PC-9 (cell line): ENCODE data around the gene GIGYF1. TPM values are rescaled to one million over a fixed set of nuclear protein-coding genes. Genes with fewer than 3 reads are reported as not detected.

Experiments
- BruUV-seq: library from RNA; stranded (reverse); fragments of 400-500 nt; replicated peaks from 2 replicates; lab custom pipeline; 2021; lab: Mats Ljungman, UMichigan
- CTCF ChIA-PET: fragments of 300-600 bp; sonication (Branson Sonifier 250); formaldehyde crosslinking; loops from one replicate; lab custom pipeline; 2022; ENCODE audit warnings: antibody characterized with exemption; lab: Charles Lee
- POLR2A ChIA-PET: fragments of 300-600 bp; sonication (Branson Sonifier 250); formaldehyde crosslinking; loops from one replicate; lab custom pipeline; 2022; ENCODE audit warnings: antibody characterized with exemption; ENCODE audit not compliant: unreplicated experiment; lab: Charles Lee
- DNase-seq, 2 experiments: peaks; one replicate each; pipeline versions ENCODE4 v3.0.0 to v3.0.0-alpha.2; 2015 to 2022; ENCODE audit warnings: mixed read lengths in 1 of 2
- H2AFZ ChIP-seq: fragments of 200-600 bp; sonication (generic); 2 replicates; pipeline ENCODE4 v1.8.1; 2017; ENCODE audit warnings: antibody characterized with exemption
- H3F3A ChIP-seq: fragments of 200-600 bp; sonication (generic); 2 replicates; pipeline ENCODE4 v1.8.1; 2017; ENCODE audit warnings: antibody characterized with exemption, mild to moderate bottlenecking, low read depth; ENCODE audit not compliant: insufficient read depth
- H3K27ac ChIP-seq: fragments of 200-600 bp; sonication (generic); 2 replicates; pipeline ENCODE4 v1.6.1; 2016; ENCODE audit warnings: mixed run types
- H3K27me3 ChIP-seq: fragments of 200-600 bp; sonication (generic); 2 replicates; pipeline ENCODE4 v1.6.1; 2016; ENCODE audit warnings: low read depth, mixed run types; ENCODE audit not compliant: insufficient read depth
- H3K36me3 ChIP-seq: fragments of 200-600 bp; sonication (generic); 2 replicates; pipeline ENCODE4 v1.6.1; 2016; ENCODE audit warnings: low read depth, mixed run types
- H3K4me1 ChIP-seq: fragments of 200-600 bp; sonication (generic); replicated peaks from 2 replicates; pipeline ENCODE4 v1.6.1; 2016; ENCODE audit warnings: mixed run types; ENCODE audit not compliant: insufficient read depth
- H3K4me2 ChIP-seq: fragments of 200-600 bp; sonication (generic); 2 replicates; pipeline ENCODE4 v1.6.1; 2017; ENCODE audit warnings: mixed run types
- H3K4me3 ChIP-seq: fragments of 200-600 bp; sonication (generic); 2 replicates; pipeline ENCODE4 v1.6.1; 2016; ENCODE audit warnings: mixed run types
- H3K79me2 ChIP-seq: fragments of 200-600 bp; sonication (generic); 2 replicates; pipeline ENCODE4 v1.6.1; 2017; ENCODE audit warnings: low read depth, mixed run types
- H3K9me2 ChIP-seq: fragments of 200-600 bp; sonication (generic); 2 replicates; pipeline ENCODE4 v1.8.1; 2017; ENCODE audit warnings: mild to moderate bottlenecking; ENCODE audit not compliant: insufficient read depth
- H3K9me3 ChIP-seq: fragments of 200-600 bp; sonication (generic); 2 replicates; pipeline ENCODE4 v1.8.1; 2016; ENCODE audit warnings: low read depth; ENCODE audit not compliant: insufficient read depth
- H4K20me1 ChIP-seq: fragments of 200-600 bp; sonication (generic); 2 replicates; pipeline ENCODE4 v1.8.1; 2017; ENCODE audit not compliant: insufficient read depth
- EZH2 ChIP-seq: fragments of 200-600 bp; sonication (generic); IDR thresholded peaks from 2 replicates; pipeline ENCODE4 v1.8.0; 2017; ENCODE audit warnings: antibody characterized with exemption, low read depth
- intact Hi-C: fragments of 100-400 bp; cut with micrococcal nuclease; formaldehyde crosslinking; loops from one replicate; pipeline ENCODE4 v1.10.0; 2022; ENCODE audit not compliant: unreplicated experiment
- total RNA-seq: library from RNA; stranded (reverse); gene quantifications from 2 replicates; pipeline ENCODE4 v1.2.3, GENCODE V29; 2021
- TF ChIP-seq, protein P1 (sequence below): fragments of 200-600 bp; sonication (generic); conservative IDR thresholded peaks from 2 replicates; pipeline ENCODE4 v1.6.1; 2017; ENCODE audit warnings: mixed run types, antibody characterized with exemption, mild to moderate bottlenecking, moderate library complexity

The GIGYF1 gene
- total RNA-seq, 1 experiment from 2014 or later, result 55.1 TPM

DNA sequence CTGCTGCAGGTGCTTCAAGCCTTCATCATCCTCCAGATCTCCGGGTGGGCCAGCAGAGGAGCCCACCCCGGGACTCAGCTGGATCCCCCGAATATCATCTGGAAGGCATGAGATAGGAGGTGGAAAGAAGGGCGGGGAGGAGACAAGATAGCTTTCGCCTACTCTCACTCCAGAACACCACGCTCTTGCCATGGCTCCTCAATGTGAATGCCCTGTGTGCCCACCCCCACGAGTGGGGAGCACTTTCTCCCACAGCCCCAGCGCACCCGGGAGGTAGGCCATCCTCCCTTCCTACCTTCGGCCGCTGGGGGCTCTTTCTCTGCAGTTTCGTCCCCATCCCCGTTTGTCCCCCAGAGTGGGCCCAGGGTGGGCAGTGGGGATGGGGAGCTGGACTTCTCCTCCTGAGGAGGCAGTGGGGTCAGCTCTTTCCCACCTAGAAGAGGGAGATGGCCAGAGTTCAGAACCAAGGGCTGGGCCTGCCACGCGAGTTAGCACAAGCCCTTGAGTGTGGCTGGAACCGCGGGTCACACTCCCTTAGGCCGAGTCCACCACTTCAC lies 8.9 kb downstream of the GIGYF1 start:
- Histone ChIP-seq H3K36me3 (no peaks in the 10 kb centered on the region), H3K27ac (no peak overlapping the region), H3K4me3 (no peak overlapping the region), H3K4me2 (no peak overlapping the region), H3K4me1 (no peaks in the 10 kb centered on the region), H4K20me1 (peaks cover 31% of the 10 kb centered on the region), H3K9me3 (no peaks in the 10 kb centered on the region), H3K27me3 (no peaks in the 10 kb centered on the region), H3K79me2 (peaks cover 19% of the 10 kb centered on the region), H3F3A (peaks cover 14% of the 10 kb centered on the region; the same call in 1 of the 2 replicates), H2AFZ (no peak overlapping the region), H3K9me2 (no peaks in the 10 kb centered on the region)
- BruUV-seq, result no TSS peak
- TF ChIP-seq, protein P1, sequence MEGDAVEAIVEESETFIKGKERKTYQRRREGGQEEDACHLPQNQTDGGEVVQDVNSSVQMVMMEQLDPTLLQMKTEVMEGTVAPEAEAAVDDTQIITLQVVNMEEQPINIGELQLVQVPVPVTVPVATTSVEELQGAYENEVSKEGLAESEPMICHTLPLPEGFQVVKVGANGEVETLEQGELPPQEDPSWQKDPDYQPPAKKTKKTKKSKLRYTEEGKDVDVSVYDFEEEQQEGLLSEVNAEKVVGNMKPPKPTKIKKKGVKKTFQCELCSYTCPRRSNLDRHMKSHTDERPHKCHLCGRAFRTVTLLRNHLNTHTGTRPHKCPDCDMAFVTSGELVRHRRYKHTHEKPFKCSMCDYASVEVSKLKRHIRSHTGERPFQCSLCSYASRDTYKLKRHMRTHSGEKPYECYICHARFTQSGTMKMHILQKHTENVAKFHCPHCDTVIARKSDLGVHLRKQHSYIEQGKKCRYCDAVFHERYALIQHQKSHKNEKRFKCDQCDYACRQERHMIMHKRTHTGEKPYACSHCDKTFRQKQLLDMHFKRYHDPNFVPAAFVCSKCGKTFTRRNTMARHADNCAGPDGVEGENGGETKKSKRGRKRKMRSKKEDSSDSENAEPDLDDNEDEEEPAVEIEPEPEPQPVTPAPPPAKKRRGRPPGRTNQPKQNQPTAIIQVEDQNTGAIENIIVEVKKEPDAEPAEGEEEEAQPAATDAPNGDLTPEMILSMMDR, result no peak
- TF ChIP-seq EZH2, result no peak
- no peak for DNase-seq
- intact Hi-C loops, result no loop called here
- ChIA-PET POLR2A (interaction anchor here (0.7 kb wide), 1 partner anchor 117 kb away, joined by 6 read pairs; no protein-coding TSS in a partner anchor), CTCF (no interaction called here)

DNA sequence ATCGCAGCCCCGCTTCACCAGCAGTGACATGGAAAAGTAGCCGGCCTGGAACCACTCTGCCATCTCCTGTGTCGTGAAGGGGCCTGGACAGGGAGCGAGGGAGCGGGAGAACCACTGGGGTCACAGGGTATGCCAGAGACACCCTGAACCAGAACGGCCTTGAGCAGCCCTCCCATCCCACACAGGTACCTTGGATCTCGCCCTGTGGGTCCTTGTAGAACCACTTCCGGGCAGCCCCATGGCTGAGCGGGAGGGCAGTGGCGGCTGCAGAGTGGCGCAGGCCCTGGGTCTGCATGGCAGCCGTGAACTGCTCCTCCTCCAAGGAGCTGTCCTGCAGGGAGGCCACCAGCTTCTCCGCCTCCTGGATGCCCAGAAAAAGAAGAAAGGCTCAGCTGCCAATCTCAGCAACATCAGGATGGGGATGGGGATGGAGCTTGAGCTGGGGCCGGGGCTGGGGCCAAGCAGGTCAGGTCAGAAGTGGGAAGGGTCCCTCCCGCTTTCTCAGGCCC lies 9.5 kb downstream of the GIGYF1 start:
- no peak for DNase-seq
- intact Hi-C loops, result no loop called here
- Histone ChIP-seq H3K9me2 (no peaks in the 10 kb centered on the region), H3F3A (peaks cover 19% of the 10 kb centered on the region; the same call in 1 of the 2 replicates), H3K27me3 (no peaks in the 10 kb centered on the region), H3K36me3 (no peaks in the 10 kb centered on the region), H3K4me2 (no peak overlapping the region), H3K4me1 (no peaks in the 10 kb centered on the region), H3K4me3 (no peak overlapping the region), H2AFZ (no peak overlapping the region), H4K20me1 (peaks cover 27% of the 10 kb centered on the region; the same call in 1 of the 2 replicates), H3K27ac (no peak overlapping the region), H3K79me2 (peaks cover 14% of the 10 kb centered on the region), H3K9me3 (no peaks in the 10 kb centered on the region)
- TF ChIP-seq, protein P1, result no peak
- no peak for TF ChIP-seq EZH2
- BruUV-seq, result no TSS peak
- CTCF ChIA-PET, result no interaction called here
- POLR2A ChIA-PET, result interaction anchor here (0.5 to 0.7 kb wide), 2 partner anchors 117 to 139 kb away, joined by 4 to 6 read pairs; no protein-coding TSS in a partner anchor

DNA sequence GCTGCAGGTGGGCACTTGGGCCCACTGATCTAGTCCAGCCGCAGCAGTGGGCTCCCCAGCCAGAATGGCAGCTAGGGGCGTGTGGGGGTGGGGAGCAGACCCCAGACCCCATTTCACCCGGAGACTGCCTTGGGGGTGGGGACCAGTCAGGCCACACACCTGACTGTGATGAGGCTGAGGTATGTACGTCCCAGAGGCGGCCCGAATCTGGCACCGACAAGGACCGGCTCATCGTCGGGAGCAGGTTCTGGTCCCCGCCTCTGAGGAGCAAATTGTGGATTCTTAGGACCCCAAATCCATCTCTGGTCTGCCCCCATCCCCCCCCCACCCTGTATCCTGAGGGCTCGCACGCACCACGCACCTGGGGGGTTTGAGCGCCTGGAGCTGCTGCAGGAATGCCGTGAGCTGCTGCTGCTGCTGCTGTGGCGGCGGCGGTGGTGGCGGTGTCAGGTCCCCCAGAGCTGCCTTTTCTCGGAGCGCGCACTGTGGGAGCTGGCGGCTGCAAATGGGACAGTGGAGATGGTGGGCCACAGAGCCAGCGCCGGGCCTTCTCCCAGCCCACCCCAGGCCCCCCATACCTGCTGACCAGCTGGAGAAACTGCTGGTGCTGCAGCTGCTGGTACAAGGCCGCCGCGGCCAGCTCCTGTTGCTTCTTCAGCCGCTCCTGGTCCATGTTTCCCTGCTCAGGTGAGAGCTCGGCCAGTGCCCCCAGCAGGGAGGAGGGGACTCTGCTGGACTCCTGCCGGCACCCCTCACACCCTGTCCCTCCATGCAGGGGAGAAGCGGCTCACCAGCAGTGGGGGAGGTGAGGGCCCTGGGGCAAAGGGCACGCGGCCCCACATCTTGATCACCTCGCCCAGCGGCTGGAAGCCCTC lies 10.2 kb downstream of the GIGYF1 start:
- no peak overlapping the region for H3K27ac ChIP-seq
- intact Hi-C loops, result no loop called here
- H3K27me3 ChIP-seq, result no peaks in the 10 kb centered on the region
- peaks cover 26% of the 10 kb centered on the region; the same call in 1 of the 2 replicates for H4K20me1 ChIP-seq
- H3K36me3 ChIP-seq, result no peaks in the 10 kb centered on the region
- H3K4me3 ChIP-seq, result no peak overlapping the region
- no TSS peak for BruUV-seq
- H3K4me1 ChIP-seq, result no peaks in the 10 kb centered on the region
- H3F3A ChIP-seq, result peaks cover 25% of the 10 kb centered on the region; the same call in 1 of the 2 replicates
- DNase-seq, result no peak
- ChIA-PET POLR2A (interaction anchor here (0.5 kb wide), 1 partner anchor 138 kb away, joined by 4 read pairs; no protein-coding TSS in a partner anchor), CTCF (no interaction called here)
- H3K9me3 ChIP-seq, result no peaks in the 10 kb centered on the region
- no peak overlapping the region for H2AFZ ChIP-seq
- H3K9me2 ChIP-seq, result no peaks in the 10 kb centered on the region
- no peak for TF ChIP-seq EZH2
- TF ChIP-seq, protein P1, result no peak
- peaks cover 7% of the 10 kb centered on the region for H3K79me2 ChIP-seq
- no peak overlapping the region for H3K4me2 ChIP-seq
